GM10266 (cell line): ENCODE data around the gene GPATCH2L.

Source experiments
- DNase-seq: peaks from one replicate; pipeline ENCODE4 v3.0.0; 2012; ENCODE audit errors: extremely low spot score
- TF ChIP-seq, protein P1 (sequence below): IDR thresholded peaks from 2 replicates; pipeline ENCODE4 v1.5.1; 2012; ENCODE audit warnings: mild to moderate bottlenecking, low read depth; ENCODE audit not compliant: control insufficient read depth, insufficient read depth; ENCODE audit errors: missing control alignments

The GPATCH2L gene

DNA sequence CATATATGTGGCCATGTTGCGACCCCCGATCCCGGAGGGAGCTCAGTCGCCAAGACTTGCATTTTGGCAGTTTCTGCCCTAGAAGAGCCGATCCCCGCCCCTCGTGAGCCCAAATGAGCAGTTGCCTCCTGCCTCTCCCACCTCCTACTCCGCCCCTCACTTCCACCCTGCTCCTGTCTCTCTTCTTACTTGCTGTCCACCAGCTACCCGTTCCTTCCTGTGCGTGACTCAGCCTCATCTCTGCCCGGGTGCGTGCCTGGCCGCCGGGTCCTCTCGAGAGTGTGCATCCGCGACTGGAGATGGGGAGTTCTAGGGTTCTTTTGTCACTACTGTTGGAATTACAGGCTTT lies 585 bp downstream of the GPATCH2L start:
- DNase-seq, result peak; percentile 71

DNA sequence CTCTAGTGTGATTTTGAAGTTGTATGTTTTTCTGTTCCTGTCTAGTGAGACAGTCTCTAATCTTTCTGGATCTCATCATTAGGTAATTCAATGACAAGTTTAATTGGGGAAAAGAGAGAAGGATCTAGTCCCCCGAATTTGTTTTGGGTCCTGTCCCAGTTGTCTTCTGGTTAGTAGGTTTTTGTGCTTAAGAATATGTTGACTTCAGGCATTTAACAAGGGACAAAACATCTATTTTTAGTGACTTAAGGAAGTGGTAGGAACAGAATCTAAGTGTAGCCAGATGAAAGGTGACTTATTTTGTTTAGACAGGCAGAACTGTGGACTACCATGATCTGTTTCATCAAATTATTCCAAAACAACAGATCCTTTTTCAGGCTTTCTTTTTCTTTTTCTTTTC lies 2.2 kb downstream of the GPATCH2L start:
- TF ChIP-seq, protein P1, sequence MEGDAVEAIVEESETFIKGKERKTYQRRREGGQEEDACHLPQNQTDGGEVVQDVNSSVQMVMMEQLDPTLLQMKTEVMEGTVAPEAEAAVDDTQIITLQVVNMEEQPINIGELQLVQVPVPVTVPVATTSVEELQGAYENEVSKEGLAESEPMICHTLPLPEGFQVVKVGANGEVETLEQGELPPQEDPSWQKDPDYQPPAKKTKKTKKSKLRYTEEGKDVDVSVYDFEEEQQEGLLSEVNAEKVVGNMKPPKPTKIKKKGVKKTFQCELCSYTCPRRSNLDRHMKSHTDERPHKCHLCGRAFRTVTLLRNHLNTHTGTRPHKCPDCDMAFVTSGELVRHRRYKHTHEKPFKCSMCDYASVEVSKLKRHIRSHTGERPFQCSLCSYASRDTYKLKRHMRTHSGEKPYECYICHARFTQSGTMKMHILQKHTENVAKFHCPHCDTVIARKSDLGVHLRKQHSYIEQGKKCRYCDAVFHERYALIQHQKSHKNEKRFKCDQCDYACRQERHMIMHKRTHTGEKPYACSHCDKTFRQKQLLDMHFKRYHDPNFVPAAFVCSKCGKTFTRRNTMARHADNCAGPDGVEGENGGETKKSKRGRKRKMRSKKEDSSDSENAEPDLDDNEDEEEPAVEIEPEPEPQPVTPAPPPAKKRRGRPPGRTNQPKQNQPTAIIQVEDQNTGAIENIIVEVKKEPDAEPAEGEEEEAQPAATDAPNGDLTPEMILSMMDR, result no peak
- no peak for DNase-seq

More for the DNA sequence above, 585 bp downstream of the GPATCH2L start:
- TF ChIP-seq, protein P1, result no peak

DNA sequence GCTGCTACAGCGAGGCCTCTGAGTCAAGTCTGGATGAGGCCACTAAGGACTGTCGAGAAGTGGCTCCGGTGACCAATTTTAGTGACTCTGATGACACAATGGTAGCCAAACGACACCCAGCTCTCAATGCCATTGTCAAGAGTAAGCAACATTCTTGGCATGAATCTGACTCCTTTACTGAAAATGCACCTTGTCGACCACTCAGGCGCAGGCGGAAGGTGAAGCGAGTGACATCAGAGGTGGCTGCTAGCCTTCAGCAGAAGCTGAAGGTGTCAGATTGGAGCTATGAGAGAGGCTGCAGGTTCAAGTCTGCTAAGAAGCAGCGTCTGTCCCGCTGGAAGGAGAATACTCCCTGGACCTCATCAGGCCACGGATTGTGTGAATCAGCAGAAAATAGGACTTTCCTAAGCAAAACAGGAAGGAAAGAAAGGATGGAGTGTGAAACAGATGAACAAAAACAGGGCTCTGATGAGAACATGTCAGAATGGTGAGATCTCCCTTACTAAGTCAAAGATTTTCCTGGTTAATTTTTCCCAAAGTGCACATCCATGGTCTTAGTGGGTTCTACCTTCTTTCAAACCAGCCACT lies 2.9 kb downstream of the GPATCH2L start:
- DNase-seq, result no peak

DNA sequence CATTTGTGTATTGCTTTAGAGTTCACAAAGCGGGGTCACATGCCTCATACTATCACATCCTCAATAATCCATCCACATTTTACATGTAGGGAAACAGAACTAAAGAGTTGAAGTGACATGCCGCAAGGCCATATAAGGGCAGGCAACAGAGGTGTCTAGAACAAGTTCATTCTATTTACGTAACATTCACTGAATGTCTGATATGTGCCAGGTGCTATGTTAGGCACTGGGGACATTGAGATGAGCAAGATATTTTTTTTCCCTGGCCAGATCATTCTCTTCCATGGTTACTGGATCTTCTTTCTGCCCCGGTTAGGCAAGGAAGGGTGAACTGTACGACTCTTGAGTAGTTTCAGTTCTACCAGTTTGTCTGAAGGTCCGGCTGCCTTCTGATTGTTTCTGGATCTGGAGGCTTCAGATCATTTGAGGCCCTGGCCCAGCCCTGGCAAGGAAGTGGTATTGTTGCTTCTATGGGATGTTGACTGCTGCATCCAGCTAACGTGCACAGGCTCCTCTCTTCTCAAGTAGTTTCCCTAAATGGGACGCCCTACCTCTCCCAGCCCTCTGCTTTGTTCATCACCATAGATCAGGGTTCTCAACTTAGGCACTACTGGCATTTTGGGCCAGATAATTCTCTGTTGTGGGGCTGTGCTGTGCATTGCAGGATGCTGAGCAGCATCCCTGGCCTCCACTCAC lies 12.1 kb downstream of the GPATCH2L start:
- TF ChIP-seq, protein P1, result no peak
- DNase-seq, result no peak

More for the DNA sequence above, 2.9 kb downstream of the GPATCH2L start:
- TF ChIP-seq, protein P1, result no peak

DNA sequence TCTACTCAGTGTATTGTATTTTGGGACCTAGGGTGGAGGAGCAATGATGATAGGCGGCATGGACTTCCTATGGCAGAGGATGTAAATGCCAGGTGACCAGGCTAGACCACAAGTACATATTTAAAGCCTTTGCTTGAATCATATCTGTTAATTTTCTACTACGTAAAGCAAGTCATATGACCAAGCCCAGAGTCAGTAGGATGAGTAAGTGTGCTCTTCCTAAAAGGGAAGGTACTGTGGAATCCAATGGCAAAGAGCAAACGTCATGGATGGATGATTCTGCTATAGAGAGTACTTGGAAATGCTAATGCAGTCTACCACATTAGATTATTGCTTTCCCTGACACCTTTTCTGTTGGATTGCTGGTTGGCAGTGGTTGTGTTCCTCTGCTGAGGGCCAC lies 16.8 kb downstream of the GPATCH2L start:
- TF ChIP-seq, protein P1, result no peak
- DNase-seq, result no peak

DNA sequence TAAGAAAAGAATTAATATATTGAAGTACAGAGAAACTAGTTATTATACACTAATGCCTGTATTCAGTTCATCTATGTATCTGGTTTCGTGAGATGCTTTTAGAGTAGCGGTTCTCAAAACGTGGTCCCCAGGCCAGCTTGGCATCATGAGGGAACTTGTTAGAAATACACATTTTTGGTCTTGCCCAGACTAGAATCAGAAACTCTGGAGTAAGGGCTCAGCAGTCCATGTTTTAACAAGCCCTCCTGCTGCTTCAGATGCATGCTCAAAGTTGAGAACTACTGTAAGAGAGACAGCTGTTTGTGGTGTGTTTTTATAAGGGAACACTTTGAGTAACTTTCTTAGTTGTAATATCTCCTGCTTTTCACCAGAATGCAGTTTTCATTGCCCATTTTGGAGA lies 18.1 kb downstream of the GPATCH2L start:
- TF ChIP-seq, protein P1, result no peak
- DNase-seq, result no peak

DNA sequence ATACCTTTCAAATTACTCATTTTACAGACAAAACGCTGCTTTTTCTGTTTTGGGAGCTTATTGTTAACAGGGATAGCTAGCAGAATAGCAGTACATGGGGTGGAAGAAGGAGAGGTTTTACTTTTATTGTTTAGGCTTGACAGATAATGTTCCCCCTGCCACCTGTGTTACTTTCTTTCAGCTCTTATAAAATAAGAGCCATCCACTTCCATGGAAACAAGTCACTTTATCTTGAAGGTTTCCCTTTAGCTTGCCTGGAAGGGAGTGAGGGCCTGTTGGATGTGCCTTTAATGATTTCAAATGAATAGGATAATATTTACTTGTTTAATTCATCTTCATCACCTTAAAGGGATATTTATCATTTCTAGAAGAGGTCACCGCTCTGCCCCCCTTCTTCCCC lies 23.3 kb downstream of the GPATCH2L start:
- DNase-seq, result no peak
- TF ChIP-seq, protein P1, result no peak
